Measurements from ENCODE around the gene RRM2.

The RRM2 gene

GRCh38 chr2:10129490-10129889 is 7.0 kb downstream of the RRM2 start:
- TF ChIP-seq CTCF (IDR thresholded peaks at IDR 0.05; ENCODE audit: control insufficient read depth, insufficient read depth, low read depth, low read length, missing control alignments), result no peak
- H3K4me3 ChIP-seq (ENCODE audit: control insufficient read depth, low read depth, low read length), result no peak overlapping the region
- no peak for DNase-seq (ENCODE audit: low read depth)

- H3K4me3 ChIP-seq (ENCODE audit: control insufficient read depth, low read depth, low read length), result no peak overlapping the region
- TF ChIP-seq CTCF (IDR thresholded peaks at IDR 0.05; ENCODE audit: control insufficient read depth, insufficient read depth, low read depth, low read length, missing control alignments), result no peak
- no peak for DNase-seq (ENCODE audit: low read depth)
These were observed 9.6 kb downstream of the RRM2 start for GRCh38 chr2:10132043-10132575.

- H3K4me3 ChIP-seq (ENCODE audit: control insufficient read depth, low read depth, low read length), result no peak overlapping the region
- no peak for TF ChIP-seq CTCF (IDR thresholded peaks at IDR 0.05; ENCODE audit: control insufficient read depth, insufficient read depth, low read depth, low read length, missing control alignments)
- DNase-seq (ENCODE audit: low read depth), result no peak
These were observed 10.1 kb downstream of the RRM2 start for GRCh38 chr2:10132596-10132995.

- no peak for TF ChIP-seq CTCF (IDR thresholded peaks at IDR 0.05; ENCODE audit: control insufficient read depth, insufficient read depth, low read depth, low read length, missing control alignments)
- DNase-seq (ENCODE audit: low read depth), result no peak
These were observed 10.6 kb downstream of the RRM2 start for GRCh38 chr2:10132996-10133647.

GRCh38 chr2:10135296-10136089 is 13.0 kb downstream of the RRM2 start:
- no peak for TF ChIP-seq CTCF (IDR thresholded peaks at IDR 0.05; ENCODE audit: control insufficient read depth, insufficient read depth, low read depth, low read length, missing control alignments)
- no peak overlapping the region for H3K4me3 ChIP-seq (ENCODE audit: control insufficient read depth, low read depth, low read length)
- no peak for DNase-seq (ENCODE audit: low read depth)

More at GRCh38 chr2:10132996-10133647, 10.6 kb downstream of the RRM2 start:
- no peak overlapping the region for H3K4me3 ChIP-seq (ENCODE audit: control insufficient read depth, low read depth, low read length)

GRCh38 chr2:10136101-10136934 is 13.8 kb downstream of the RRM2 start:
- TF ChIP-seq CTCF (IDR thresholded peaks at IDR 0.05; ENCODE audit: control insufficient read depth, insufficient read depth, low read depth, low read length, missing control alignments), result no peak
- DNase-seq (ENCODE audit: low read depth), result no peak
- H3K4me3 ChIP-seq (ENCODE audit: control insufficient read depth, low read depth, low read length), result no peak overlapping the region
